ENCODE measurements around the gene PARS2. TPM values are rescaled to one million over a fixed set of nuclear protein-coding genes. Genes with fewer than 3 reads are reported as not detected.

Gene PARS2
- total RNA-seq, 4 donors from 2014 or later = 4.8 to 7.4 (median 6.0) TPM

- H3K9me3 ChIP-seq = no peaks in the 10 kb centered on the region
- no peaks in the 10 kb centered on the region for H3K36me3 ChIP-seq
- H3K27me3 ChIP-seq = no peaks in the 10 kb centered on the region
- no peaks in the 10 kb centered on the region for H3K4me1 ChIP-seq
- TF ChIP-seq POLR2A (IDR thresholded peaks at IDR 0.05) = no peak
- TF ChIP-seq, protein P1, sequence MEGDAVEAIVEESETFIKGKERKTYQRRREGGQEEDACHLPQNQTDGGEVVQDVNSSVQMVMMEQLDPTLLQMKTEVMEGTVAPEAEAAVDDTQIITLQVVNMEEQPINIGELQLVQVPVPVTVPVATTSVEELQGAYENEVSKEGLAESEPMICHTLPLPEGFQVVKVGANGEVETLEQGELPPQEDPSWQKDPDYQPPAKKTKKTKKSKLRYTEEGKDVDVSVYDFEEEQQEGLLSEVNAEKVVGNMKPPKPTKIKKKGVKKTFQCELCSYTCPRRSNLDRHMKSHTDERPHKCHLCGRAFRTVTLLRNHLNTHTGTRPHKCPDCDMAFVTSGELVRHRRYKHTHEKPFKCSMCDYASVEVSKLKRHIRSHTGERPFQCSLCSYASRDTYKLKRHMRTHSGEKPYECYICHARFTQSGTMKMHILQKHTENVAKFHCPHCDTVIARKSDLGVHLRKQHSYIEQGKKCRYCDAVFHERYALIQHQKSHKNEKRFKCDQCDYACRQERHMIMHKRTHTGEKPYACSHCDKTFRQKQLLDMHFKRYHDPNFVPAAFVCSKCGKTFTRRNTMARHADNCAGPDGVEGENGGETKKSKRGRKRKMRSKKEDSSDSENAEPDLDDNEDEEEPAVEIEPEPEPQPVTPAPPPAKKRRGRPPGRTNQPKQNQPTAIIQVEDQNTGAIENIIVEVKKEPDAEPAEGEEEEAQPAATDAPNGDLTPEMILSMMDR (IDR thresholded peaks at IDR 0.05) = no peak
- 57 to 63% methylated on average over 4 of the region's 4 CpGs for WGBS, 2 donors
- no peak overlapping the region for H3K4me3 ChIP-seq (replicated peaks in 1 of 3)
- intact Hi-C loops (cut with DNase I) = no loop called here
- DNase-seq = no peak
- H3K27ac ChIP-seq = no peak overlapping the region
Observed at GRCh38 chr1:54751426-54751825, 12.9 kb downstream of the PARS2 start.

DNA sequence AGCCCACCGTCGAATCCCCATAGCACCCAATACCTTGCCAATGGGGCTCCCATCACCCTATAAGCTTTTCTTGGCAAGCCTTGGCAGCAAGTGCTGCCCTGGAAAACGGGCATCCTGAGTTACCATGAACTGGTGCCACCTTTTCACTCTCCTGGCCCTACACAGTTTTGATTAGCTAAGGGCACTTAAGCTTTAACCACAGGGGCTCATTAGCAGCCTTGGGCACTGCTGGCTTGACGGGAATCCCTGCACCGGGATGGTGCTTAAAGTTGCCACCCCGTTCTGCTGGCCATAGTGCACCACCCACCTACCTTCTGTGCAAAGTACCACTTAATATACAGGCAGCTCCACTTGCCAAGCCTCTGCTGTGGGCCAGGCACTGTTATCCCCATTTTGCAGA is 13.7 kb downstream of the PARS2 start:
- WGBS, 2 donors = 49 to 52% methylated on average over 6 of the region's 6 CpGs
- H3K9me3 ChIP-seq = no peaks in the 10 kb centered on the region
- no peak overlapping the region for H3K27ac ChIP-seq
- no peaks in the 10 kb centered on the region for H3K36me3 ChIP-seq
- H3K4me3 ChIP-seq (replicated peaks in 1 of 3) = no peak overlapping the region
- TF ChIP-seq POLR2A (IDR thresholded peaks at IDR 0.05) = no peak
- TF ChIP-seq, protein P1 (IDR thresholded peaks at IDR 0.05) = no peak
- DNase-seq = no peak
- H3K27me3 ChIP-seq = no peaks in the 10 kb centered on the region
- H3K4me1 ChIP-seq = no peaks in the 10 kb centered on the region
- intact Hi-C loops (cut with DNase I) = no loop called here

GRCh38 chr1:54748094-54748835 is 16.1 kb downstream of the PARS2 start:
- TF ChIP-seq, protein P1 (IDR thresholded peaks at IDR 0.05) = no peak
- TF ChIP-seq POLR2A (IDR thresholded peaks at IDR 0.05) = no peak
- Histone ChIP-seq H3K4me1 (no peaks in the 10 kb centered on the region), H3K4me3 (replicated peaks in 1 of 3) (no peak overlapping the region), H3K27me3 (no peaks in the 10 kb centered on the region), H3K27ac (no peak overlapping the region), H3K36me3 (peaks cover 0 to 4% of the 10 kb centered on the region in 2 donors), H3K9me3 (no peaks in the 10 kb centered on the region)
- WGBS, 2 donors = 76 to 94% methylated on average over 6 to 7 of the region's 14 CpGs
- intact Hi-C loops (cut with DNase I) = no loop called here
- DNase-seq = no peak

GRCh38 chr1:54745864-54746263 is 18.5 kb downstream of the PARS2 start:
- no peak for DNase-seq
- Histone ChIP-seq H3K4me3 (replicated peaks in 1 of 3) (no peak overlapping the region), H3K27ac (no peak overlapping the region), H3K9me3 (no peaks in the 10 kb centered on the region), H3K36me3 (peaks cover 8 to 19% of the 10 kb centered on the region in 2 donors), H3K27me3 (no peaks in the 10 kb centered on the region), H3K4me1 (no peaks in the 10 kb centered on the region)
- intact Hi-C loops (cut with DNase I) = no loop called here
- WGBS, 2 donors = 84 to 93% methylated on average over 3 to 4 of the region's 4 CpGs
- TF ChIP-seq, protein P1 (IDR thresholded peaks at IDR 0.05) = no peak
- TF ChIP-seq POLR2A (IDR thresholded peaks at IDR 0.05) = no peak

DNA sequence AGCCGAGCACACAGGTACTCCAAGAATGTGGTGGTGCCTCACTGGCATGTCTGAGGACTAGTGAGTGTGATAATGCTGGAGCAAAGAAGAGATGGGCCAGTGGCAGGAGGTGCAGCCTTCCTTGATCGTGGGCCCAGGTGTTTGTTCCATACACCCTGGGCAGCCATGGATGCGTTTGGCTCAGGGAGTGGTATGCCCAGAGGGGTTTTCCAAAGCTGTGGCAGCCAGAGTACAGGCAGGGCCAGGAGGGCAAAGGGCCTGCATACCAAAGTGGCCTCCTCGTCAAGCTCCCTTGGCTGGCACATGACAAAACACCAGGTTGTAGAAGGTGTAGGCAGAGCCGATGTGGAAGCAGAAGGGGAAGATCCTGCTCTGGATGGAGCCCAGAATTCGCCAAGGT is 19.0 kb downstream of the PARS2 start:
- TF ChIP-seq POLR2A (IDR thresholded peaks at IDR 0.05) = no peak
- TF ChIP-seq, protein P1 (IDR thresholded peaks at IDR 0.05) = no peak
- Histone ChIP-seq H3K4me1 (no peaks in the 10 kb centered on the region), H3K9me3 (no peaks in the 10 kb centered on the region), H3K4me3 (replicated peaks in 1 of 3) (no peak overlapping the region), H3K27ac (no peak overlapping the region), H3K27me3 (no peaks in the 10 kb centered on the region), H3K36me3 (peaks cover 12 to 23% of the 10 kb centered on the region in 2 donors)
- intact Hi-C loops (cut with DNase I) = no loop called here
- DNase-seq = no peak
- WGBS, 2 donors = 86 to 92% methylated on average over 5 to 6 of the region's 6 CpGs
